ENCODE measurements around the gene LIPA.

Gene LIPA

GRCh38 chr10:89224739-89225443 lies 26.7 kb downstream of the LIPA start:
- no peak for TF ChIP-seq RAD21 (IDR thresholded peaks at IDR 0.05; ENCODE audit: low read depth)

DNA sequence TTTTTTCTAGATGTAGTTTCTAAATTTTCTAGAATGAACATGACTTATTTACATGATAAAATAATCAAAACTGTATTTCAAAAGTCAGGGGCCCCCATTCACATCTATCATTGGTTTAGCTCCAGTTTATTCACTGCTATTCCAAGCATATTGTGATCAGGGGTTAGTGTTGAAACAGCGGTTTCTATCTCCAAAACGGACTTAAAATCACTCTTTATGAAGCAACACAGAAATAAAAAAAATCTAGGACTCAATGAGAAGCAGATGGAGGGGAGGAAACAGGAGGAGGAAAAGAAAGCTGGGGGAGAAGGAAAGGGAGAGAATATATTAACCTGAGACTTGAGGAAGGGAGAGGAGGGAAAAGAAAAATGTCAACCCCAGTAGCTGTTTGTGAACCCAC lies 29.7 kb downstream of the LIPA start:
- TF ChIP-seq CREB1 (IDR thresholded peaks at IDR 0.05; ENCODE audit: low read depth) (no peak), TAF1 (IDR thresholded peaks at IDR 0.05; ENCODE audit: low read depth) (no peak), REST (IDR thresholded peaks at IDR 0.05; ENCODE audit: low read depth) (no peak), FOXM1 (IDR thresholded peaks at IDR 0.05; ENCODE audit: borderline replicate concordance, low read depth) (no peak), MAX (IDR thresholded peaks at IDR 0.05) (no peak), EP300 (IDR thresholded peaks at IDR 0.05; ENCODE audit: borderline replicate concordance) (no peak), USF1 (IDR thresholded peaks at IDR 0.05) (no peak), TEAD4 (IDR thresholded peaks at IDR 0.05) (no peak), CEBPB (IDR thresholded peaks at IDR 0.05) (no peak), TCF12 (IDR thresholded peaks at IDR 0.05; ENCODE audit: low read depth) (no peak), EGR1 (IDR thresholded peaks at IDR 0.05) (no peak)

DNA sequence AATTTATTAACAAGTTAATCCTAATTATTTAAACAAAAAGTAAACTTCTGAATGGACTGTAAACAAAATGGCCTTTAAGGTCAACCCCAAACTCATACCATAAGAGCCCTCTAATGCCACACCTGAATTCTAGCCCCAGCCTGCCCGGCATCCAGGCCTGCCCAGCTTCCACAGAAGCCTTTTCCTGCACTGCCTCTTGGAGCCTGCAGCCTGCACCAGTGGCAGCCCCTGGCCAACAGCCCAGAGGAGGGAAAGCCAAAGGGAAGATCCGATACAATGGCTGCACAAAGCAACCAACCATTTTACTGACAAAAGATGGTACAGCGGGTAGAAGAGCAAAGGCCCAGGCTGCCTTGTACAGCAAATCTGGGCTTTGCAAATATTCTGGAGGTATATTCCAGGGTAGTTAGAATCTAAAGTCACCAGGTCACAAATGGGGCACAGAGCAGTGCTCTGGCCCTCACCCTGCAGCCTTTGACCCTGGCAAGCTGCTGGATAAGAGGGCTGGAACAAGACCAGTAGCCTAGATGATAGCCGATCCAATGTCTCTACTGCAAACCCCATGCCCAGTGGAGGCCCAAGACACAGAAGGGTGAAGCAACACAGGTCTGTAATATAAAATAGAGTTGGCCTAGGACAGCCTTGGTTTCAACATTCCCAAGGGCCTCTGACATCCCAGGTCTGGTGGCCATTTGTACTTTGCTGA lies 31.9 kb downstream of the LIPA start:
- TF ChIP-seq MAX (IDR thresholded peaks at IDR 0.05): no peak
- TF ChIP-seq EP300 (IDR thresholded peaks at IDR 0.05; ENCODE audit: borderline replicate concordance): no peak
- TF ChIP-seq ZBTB7A (IDR thresholded peaks at IDR 0.05; ENCODE audit: low read depth): no peak
- TF ChIP-seq FOXM1 (IDR thresholded peaks at IDR 0.05; ENCODE audit: borderline replicate concordance, low read depth): no peak
- no peak for TF ChIP-seq YY1 (IDR thresholded peaks at IDR 0.05; ENCODE audit: low read depth)
- no peak for TF ChIP-seq CEBPB (IDR thresholded peaks at IDR 0.05)
- no peak for TF ChIP-seq EGR1 (IDR thresholded peaks at IDR 0.05)

GRCh38 chr10:89217057-89217990 lies 34.3 kb downstream of the LIPA start:
- no peak for TF ChIP-seq EGR1 (IDR thresholded peaks at IDR 0.05)
- TF ChIP-seq EP300 (IDR thresholded peaks at IDR 0.05; ENCODE audit: borderline replicate concordance): no peak
- peak; percentile 80 for TF ChIP-seq RAD21 (IDR thresholded peaks at IDR 0.05; ENCODE audit: low read depth)
- no peak for TF ChIP-seq FOXM1 (IDR thresholded peaks at IDR 0.05; ENCODE audit: borderline replicate concordance, low read depth)
- TF ChIP-seq TCF12 (IDR thresholded peaks at IDR 0.05; ENCODE audit: low read depth): no peak

- TF ChIP-seq RAD21 (IDR thresholded peaks at IDR 0.05; ENCODE audit: low read depth) (no peak), TCF12 (IDR thresholded peaks at IDR 0.05; ENCODE audit: low read depth) (no peak), CREB1 (IDR thresholded peaks at IDR 0.05; ENCODE audit: low read depth) (no peak), NFIC (IDR thresholded peaks at IDR 0.05) (no peak), YY1 (IDR thresholded peaks at IDR 0.05; ENCODE audit: low read depth) (no peak), ZBTB7A (IDR thresholded peaks at IDR 0.05; ENCODE audit: low read depth) (no peak), MAX (IDR thresholded peaks at IDR 0.05) (no peak)
Measured at GRCh38 chr10:89216056-89216455, 35.5 kb downstream of the LIPA start.

- TF ChIP-seq MAX (IDR thresholded peaks at IDR 0.05) (no peak), TCF12 (IDR thresholded peaks at IDR 0.05; ENCODE audit: low read depth) (no peak), CREB1 (IDR thresholded peaks at IDR 0.05; ENCODE audit: low read depth) (no peak), USF1 (IDR thresholded peaks at IDR 0.05) (no peak), EP300 (IDR thresholded peaks at IDR 0.05; ENCODE audit: borderline replicate concordance) (no peak), TAF1 (IDR thresholded peaks at IDR 0.05; ENCODE audit: low read depth) (no peak), ZBTB7A (IDR thresholded peaks at IDR 0.05; ENCODE audit: low read depth) (no peak), NFIC (IDR thresholded peaks at IDR 0.05) (no peak), YY1 (IDR thresholded peaks at IDR 0.05; ENCODE audit: low read depth) (no peak), EGR1 (IDR thresholded peaks at IDR 0.05) (no peak), RAD21 (IDR thresholded peaks at IDR 0.05; ENCODE audit: low read depth) (no peak)
Measured at GRCh38 chr10:89215511-89215910, 36.1 kb downstream of the LIPA start.
